HG02678 (cell line): ENCODE measurements around the gene CARD9.

Experiments used
- ATAC-seq: cut with Tn5 transposase; IDR thresholded peaks from one replicate; pipeline ENCODE4 v1.9.1; 2021; ENCODE audit warnings: mild to moderate bottlenecking, moderate library complexity; ENCODE audit not compliant: unreplicated experiment

The CARD9 gene

GRCh38 chr9:136381966-136382513 lies 8.6 kb upstream of the CARD9 start:
- ATAC-seq = no peak

GRCh38 chr9:136381311-136381710 lies 7.8 kb upstream of the CARD9 start:
- no peak for ATAC-seq

- no peak for ATAC-seq
Measured at GRCh38 chr9:136380381-136380780, 6.9 kb upstream of the CARD9 start.

- no peak for ATAC-seq
Measured at GRCh38 chr9:136379891-136380290, 6.4 kb upstream of the CARD9 start.

GRCh38 chr9:136379401-136379800 lies 5.9 kb upstream of the CARD9 start:
- no peak for ATAC-seq

- no peak for ATAC-seq
Measured at GRCh38 chr9:136379003-136379287, 5.5 kb upstream of the CARD9 start.

GRCh38 chr9:136378170-136379002 lies 4.9 kb upstream of the CARD9 start:
- no peak for ATAC-seq

- ATAC-seq = no peak
Measured at GRCh38 chr9:136377341-136378169, 4.1 kb upstream of the CARD9 start.

GRCh38 chr9:136376457-136376856 lies 3.0 kb upstream of the CARD9 start:
- ATAC-seq = no peak

GRCh38 chr9:136375096-136375495 lies 1.6 kb upstream of the CARD9 start:
- ATAC-seq = no peak

GRCh38 chr9:136374183-136374575 lies 710 bp upstream of the CARD9 start:
- ATAC-seq = no peak

- ATAC-seq = no peak
Measured at GRCh38 chr9:136372561-136373299, 739 bp downstream of the CARD9 start.

- ATAC-seq = no peak
Measured at GRCh38 chr9:136372006-136372405, 1.5 kb downstream of the CARD9 start.

GRCh38 chr9:136371533-136371880 lies 2.0 kb downstream of the CARD9 start:
- ATAC-seq = no peak

- no peak for ATAC-seq
Measured at GRCh38 chr9:136370687-136371532, 2.6 kb downstream of the CARD9 start.

- no peak for ATAC-seq
Measured at GRCh38 chr9:136370037-136370436, 3.4 kb downstream of the CARD9 start.

- ATAC-seq = no peak
Measured at GRCh38 chr9:136368190-136368589, 5.3 kb downstream of the CARD9 start.

- ATAC-seq = no peak
Measured at GRCh38 chr9:136367296-136368145, 5.9 kb downstream of the CARD9 start.

GRCh38 chr9:136366826-136367225 lies 6.6 kb downstream of the CARD9 start:
- ATAC-seq = no peak
